Measurements from ENCODE around the gene ZNF285.
"Not testable (repeated sequence)": the region's sequence is repeated elsewhere in the genome, so short reads cannot be mapped to it uniquely, and the experiment has no call there.

GRCh38 chr19:44334639-44335038 lies 66.8 kb downstream of the ZNF285 start:
- not testable (repeated sequence) for TF ChIP-seq CTCF (IDR thresholded peaks at IDR 0.05); SMC3 (IDR thresholded peaks at IDR 0.05; ENCODE audit: low read depth, low read length); YY1 (IDR thresholded peaks at IDR 0.05; ENCODE audit: low read depth); TAF1 (IDR thresholded peaks at IDR 0.05; ENCODE audit: borderline replicate concordance, low read depth, low read length)

Data from SK-N-SH (cell line).